Stimulated activated CD8-positive, alpha-beta memory T cell treated with anti-CD3 and anti-CD28 coated beads, Interleukin-12 subunit alpha, Interleukin-12 subunit beta, amount 100 ng/mL, for 24 hours (primary cell): ENCODE results near the gene INAVA.
"Not testable (repeated sequence)": the region's sequence is repeated elsewhere in the genome, so short reads cannot be mapped to it uniquely, and the experiment has no call there.

Experiments used
- DNase-seq: peaks from one replicate; pipeline ENCODE4 v3.0.0-alpha.2; 2020; ENCODE audit errors: extremely low read depth

The INAVA gene

GRCh38 chr1:200897259-200897658 is 2.6 kb downstream of the INAVA start:
- no peak for DNase-seq

- DNase-seq, result no peak
These were observed 4.3 kb downstream of the INAVA start for GRCh38 chr1:200899015-200899386.

- no peak for DNase-seq
These were observed 4.8 kb downstream of the INAVA start for GRCh38 chr1:200899451-200899915.

- DNase-seq, result no peak
These were observed 5.5 kb downstream of the INAVA start for GRCh38 chr1:200899954-200900867.

GRCh38 chr1:200900877-200901276 is 6.2 kb downstream of the INAVA start:
- no peak for DNase-seq

- DNase-seq, result no peak
These were observed 6.7 kb downstream of the INAVA start for GRCh38 chr1:200901350-200901749.

GRCh38 chr1:200901796-200902444 is 7.2 kb downstream of the INAVA start:
- DNase-seq, result no peak

GRCh38 chr1:200903793-200904192 is 9.1 kb downstream of the INAVA start:
- no peak for DNase-seq

- no peak for DNase-seq
These were observed 10.1 kb downstream of the INAVA start for GRCh38 chr1:200904772-200905171.

GRCh38 chr1:200905411-200906052 is 10.8 kb downstream of the INAVA start:
- DNase-seq, result no peak

- DNase-seq, result no peak
These were observed 11.8 kb downstream of the INAVA start for GRCh38 chr1:200906491-200906890.

- DNase-seq, result no peak
These were observed 13.0 kb downstream of the INAVA start for GRCh38 chr1:200907611-200908097.

GRCh38 chr1:200908191-200908868 is 13.6 kb downstream of the INAVA start:
- no peak for DNase-seq

GRCh38 chr1:200909071-200909470 is 14.4 kb downstream of the INAVA start:
- DNase-seq, result no peak

GRCh38 chr1:200909757-200910239 is 15.1 kb downstream of the INAVA start:
- no peak for DNase-seq

GRCh38 chr1:200911361-200911760 is 16.7 kb downstream of the INAVA start:
- no peak for DNase-seq

- not testable (repeated sequence) for DNase-seq
These were observed 17.2 kb downstream of the INAVA start for GRCh38 chr1:200911936-200912335.

- no peak for DNase-seq
These were observed 18.2 kb downstream of the INAVA start for GRCh38 chr1:200912737-200913407.

- DNase-seq, result no peak
These were observed 21.5 kb downstream of the INAVA start for GRCh38 chr1:200916152-200916551.

- no peak for DNase-seq
These were observed 22.0 kb downstream of the INAVA start for GRCh38 chr1:200916681-200917080.

- DNase-seq, result no peak
These were observed 22.7 kb downstream of the INAVA start for GRCh38 chr1:200917291-200917817.
